Tibial nerve (tissue), 4 donors: ENCODE data around the gene DECR2. TPM values are rescaled to one million over a fixed set of nuclear protein-coding genes. Genes with fewer than 3 reads are reported as not detected.

Experiments
- DNase-seq, 2 donors: peaks; one replicate each; pipeline ENCODE4 v3.0.0-alpha.2; 2019; ENCODE audit warnings: low spot score in 2 of 2
- H3K27ac ChIP-seq, 4 donors: fragments of 200-600 bp; sonication (generic) in 3 of 4; one replicate each; pipeline ENCODE4 v1.5.1; 2017 to 2019; ENCODE audit warnings: mild to moderate bottlenecking in 1 of 4
- H3K27me3 ChIP-seq, 2 donors: fragments of 200-600 bp; sonication (generic) in 1 of 2; one replicate each; pipeline versions ENCODE4 v1.5.1 to v1.6.0; 2017 to 2019
- H3K36me3 ChIP-seq, 3 donors: fragments of 200-600 bp; sonication (generic); one replicate each; pipeline ENCODE4 v1.5.1; 2018 to 2019
- H3K4me1 ChIP-seq, 4 donors: fragments of 200-600 bp; sonication (generic) in 3 of 4; one replicate each; pipeline ENCODE4 v1.5.1; 2017 to 2019
- H3K4me3 ChIP-seq, 4 donors: fragments of 200-600 bp; sonication (generic) in 3 of 4; one replicate each; pipeline ENCODE4 v1.5.1; 2017 to 2019; ENCODE audit warnings: mild to moderate bottlenecking in 1 of 4, moderate library complexity in 1 of 4
- H3K9me3 ChIP-seq, 4 donors: fragments of 200-600 bp; sonication (generic) in 3 of 4; one replicate each; pipeline ENCODE4 v1.5.1; 2017 to 2019
- EP300 ChIP-seq, 2 donors: sonication (generic); formaldehyde crosslinking; IDR thresholded peaks; one replicate each; pipeline ENCODE4 v1.6.1; 2017; ENCODE audit warnings: antibody characterized with exemption in 2 of 2, mild to moderate bottlenecking in 1 of 2
- POLR2A ChIP-seq, 2 donors: fragments of 450-650 bp; IDR thresholded peaks; one replicate each; pipeline ENCODE4 v1.6.1; 2017; ENCODE audit warnings: antibody characterized with exemption in 2 of 2, mild to moderate bottlenecking in 2 of 2, moderate library complexity in 2 of 2
- WGBS, 2 donors: methylation state at CpG; one replicate each; pipeline ENCODE4 v1.1.5; 2018; 5-methylcytosine and 5-hydroxymethylcytosine counted together
- total RNA-seq, 4 donors: library from RNA; depleted of rRNA; stranded (reverse); fragments of >200 nt; gene quantifications; one replicate each; pipeline ENCODE4 v1.1.0, GENCODE V29; 2016
- TF ChIP-seq, protein P1 (sequence below), 5 experiments: fragments of 200-600 bp in 3 of 5; fragments of 450-650 bp in 2 of 5; sonication (generic) in 3 of 5; IDR thresholded peaks; one replicate each; pipeline ENCODE4 v1.5.1; 2016 to 2019; ENCODE audit warnings: antibody characterized with exemption in 5 of 5, mild to moderate bottlenecking in 3 of 5, moderate library complexity in 2 of 5

Gene DECR2
- total RNA-seq, 4 donors from 2014 or later = 20.3 to 68.4 (median 33.6) TPM

GRCh38 chr16:373848-374615, 27.7 kb upstream of the DECR2 start:
- Histone ChIP-seq H3K36me3 (peaks cover 0 to 72% (median 9%) of the 10 kb centered on the region in 3 donors), H3K4me3 (no peak overlapping the region), H3K9me3 (no peaks in the 10 kb centered on the region), H3K27ac (no peak overlapping the region), H3K4me1 (peaks cover 0 to 27% (median 12%) of the 10 kb centered on the region in 4 donors), H3K27me3 (no peaks in the 10 kb centered on the region)
- DNase-seq = no peak
- 89% methylated on average over 21 to 30 of the region's 44 CpGs for WGBS, 2 donors
- TF ChIP-seq EP300 (IDR thresholded peaks at IDR 0.05) = no peak
- no peak for TF ChIP-seq POLR2A (IDR thresholded peaks at IDR 0.05)
- TF ChIP-seq, protein P1, sequence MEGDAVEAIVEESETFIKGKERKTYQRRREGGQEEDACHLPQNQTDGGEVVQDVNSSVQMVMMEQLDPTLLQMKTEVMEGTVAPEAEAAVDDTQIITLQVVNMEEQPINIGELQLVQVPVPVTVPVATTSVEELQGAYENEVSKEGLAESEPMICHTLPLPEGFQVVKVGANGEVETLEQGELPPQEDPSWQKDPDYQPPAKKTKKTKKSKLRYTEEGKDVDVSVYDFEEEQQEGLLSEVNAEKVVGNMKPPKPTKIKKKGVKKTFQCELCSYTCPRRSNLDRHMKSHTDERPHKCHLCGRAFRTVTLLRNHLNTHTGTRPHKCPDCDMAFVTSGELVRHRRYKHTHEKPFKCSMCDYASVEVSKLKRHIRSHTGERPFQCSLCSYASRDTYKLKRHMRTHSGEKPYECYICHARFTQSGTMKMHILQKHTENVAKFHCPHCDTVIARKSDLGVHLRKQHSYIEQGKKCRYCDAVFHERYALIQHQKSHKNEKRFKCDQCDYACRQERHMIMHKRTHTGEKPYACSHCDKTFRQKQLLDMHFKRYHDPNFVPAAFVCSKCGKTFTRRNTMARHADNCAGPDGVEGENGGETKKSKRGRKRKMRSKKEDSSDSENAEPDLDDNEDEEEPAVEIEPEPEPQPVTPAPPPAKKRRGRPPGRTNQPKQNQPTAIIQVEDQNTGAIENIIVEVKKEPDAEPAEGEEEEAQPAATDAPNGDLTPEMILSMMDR (IDR thresholded peaks at IDR 0.05) = no peak

DNA sequence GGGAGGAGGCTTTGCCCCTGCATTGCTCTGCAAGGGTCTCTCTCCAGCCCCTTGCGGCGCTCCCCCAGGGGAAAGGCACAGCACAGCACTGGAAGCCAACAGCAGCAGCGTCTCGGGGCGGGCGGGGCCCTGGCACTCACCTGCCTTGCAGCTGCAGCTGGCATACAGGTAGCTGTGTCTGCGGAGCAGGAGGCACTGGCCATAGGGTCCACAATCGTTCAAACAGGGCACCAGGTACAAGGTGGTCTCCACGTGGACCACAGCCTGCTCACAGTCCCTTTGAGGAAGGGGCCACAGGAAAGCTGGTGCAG, 27.1 kb upstream of the DECR2 start:
- DNase-seq = no peak
- Histone ChIP-seq H3K27ac (no peak overlapping the region), H3K27me3 (no peaks in the 10 kb centered on the region), H3K9me3 (no peaks in the 10 kb centered on the region), H3K4me3 (no peak overlapping the region), H3K36me3 (peaks cover 0 to 67% (median 9%) of the 10 kb centered on the region in 3 donors), H3K4me1 (peaks cover 0 to 27% (median 11%) of the 10 kb centered on the region in 4 donors)
- TF ChIP-seq EP300 (IDR thresholded peaks at IDR 0.05) (no peak), POLR2A (IDR thresholded peaks at IDR 0.05) (no peak)
- TF ChIP-seq, protein P1 (IDR thresholded peaks at IDR 0.05) = no peak
- 89 to 93% methylated on average over 8 to 9 of the region's 9 CpGs for WGBS, 2 donors

DNA sequence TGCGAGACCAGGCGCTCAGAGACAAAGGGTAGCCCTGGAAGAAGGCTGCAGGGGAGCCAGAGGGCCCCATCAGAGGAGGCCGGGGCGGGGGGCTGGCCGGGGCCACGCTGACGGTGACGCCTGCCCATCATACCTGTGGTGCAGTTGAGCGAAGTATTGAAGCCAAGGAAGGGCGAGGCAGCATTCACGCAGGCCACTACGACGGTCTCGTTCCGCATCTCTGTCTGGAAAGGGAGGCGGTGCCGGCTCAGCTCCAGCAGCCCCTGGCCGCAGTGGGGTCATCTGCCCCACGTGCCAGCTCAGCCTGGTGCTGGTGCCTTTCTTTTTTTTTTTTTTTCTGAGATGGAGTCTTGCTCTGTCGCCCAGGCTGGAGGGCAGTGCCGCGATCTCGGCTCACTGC, 26.5 kb upstream of the DECR2 start:
- H3K27ac ChIP-seq = no peak overlapping the region
- 90 to 92% methylated on average over 23 of the region's 23 CpGs for WGBS, 2 donors
- DNase-seq = no peak
- H3K36me3 ChIP-seq = peaks cover 0 to 67% (median 9%) of the 10 kb centered on the region in 3 donors
- H3K4me3 ChIP-seq = no peak overlapping the region
- TF ChIP-seq EP300 (IDR thresholded peaks at IDR 0.05) = no peak
- H3K9me3 ChIP-seq = no peaks in the 10 kb centered on the region
- H3K27me3 ChIP-seq = no peaks in the 10 kb centered on the region
- peaks cover 0 to 28% (median 6%) of the 10 kb centered on the region in 4 donors for H3K4me1 ChIP-seq

DNA sequence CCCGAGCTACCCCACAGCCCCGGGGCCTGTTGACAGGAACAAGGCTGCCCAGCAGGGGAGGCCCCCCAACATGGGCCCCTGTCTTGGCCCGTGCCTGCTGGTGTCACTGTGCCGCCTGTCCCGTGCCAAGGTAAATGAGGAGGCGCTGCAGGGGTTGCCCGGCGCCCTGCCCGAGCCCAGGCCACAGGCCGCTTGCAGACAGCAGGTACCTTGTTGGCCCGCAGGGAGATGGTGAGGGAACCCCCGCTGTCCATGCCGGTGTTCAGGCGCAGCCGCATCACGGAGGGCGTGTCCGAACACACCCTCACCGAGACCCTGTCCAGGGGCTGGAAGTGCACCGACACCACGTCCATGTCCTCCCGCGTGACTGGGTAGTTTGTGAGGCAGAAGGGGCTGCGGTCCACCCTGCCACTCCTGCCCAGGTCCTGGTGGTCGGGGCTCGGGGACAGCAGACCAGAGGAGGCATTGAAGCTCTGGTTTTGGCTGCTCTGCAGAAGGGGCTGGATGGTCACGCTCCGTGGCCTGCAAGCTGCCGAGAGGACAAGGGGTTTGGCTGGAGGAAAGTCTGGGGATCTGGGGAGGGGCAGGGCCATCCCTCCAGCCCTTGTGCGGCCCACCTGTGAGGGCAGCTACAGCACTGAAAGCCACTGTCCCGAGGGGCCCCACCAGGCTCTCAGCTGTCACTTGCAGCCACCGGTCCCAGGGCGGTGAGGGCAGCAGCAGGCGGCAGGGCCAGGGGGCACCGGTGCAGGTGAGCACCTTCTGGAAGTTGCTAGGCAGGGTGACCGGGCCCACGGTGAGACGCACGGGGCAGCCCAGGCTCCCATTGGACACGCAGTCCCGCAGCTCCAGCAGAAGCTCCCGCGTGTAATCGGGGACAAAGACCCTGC, 25.5 kb upstream of the DECR2 start:
- WGBS, 2 donors = 89 to 94% methylated on average over 23 to 44 of the region's 44 CpGs

DNA sequence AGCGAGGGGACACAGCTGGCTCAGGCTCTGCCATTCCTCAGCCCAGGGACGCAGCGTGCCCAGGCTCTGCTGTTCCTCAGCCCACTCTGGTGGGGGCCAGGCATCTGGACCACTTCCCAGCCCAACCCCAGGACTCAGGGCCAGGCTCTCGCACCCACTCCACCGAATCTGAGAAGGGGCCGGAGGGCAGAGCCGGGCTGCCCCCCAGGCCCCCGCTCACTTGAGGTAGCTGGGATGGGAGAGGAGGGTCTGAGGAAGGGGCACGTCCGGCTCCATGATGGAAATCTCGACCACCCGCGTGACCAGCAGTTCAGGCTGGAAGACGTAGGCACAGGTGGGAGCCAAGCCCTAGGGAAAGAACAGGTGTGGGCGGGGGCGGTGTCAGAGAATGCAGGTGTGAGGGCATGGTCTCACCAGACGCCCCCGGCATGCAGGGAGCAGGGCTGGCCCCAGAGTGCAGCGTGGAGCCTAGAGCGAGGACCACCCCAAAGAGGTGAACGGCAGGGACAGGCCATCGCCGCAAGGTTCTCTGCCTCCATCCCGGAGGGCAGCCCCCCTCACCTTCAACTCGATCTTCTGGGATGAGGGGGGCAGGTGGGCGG, 24.8 kb upstream of the DECR2 start:
- H3K4me1 ChIP-seq = peaks cover 0 to 28% (median 7%) of the 10 kb centered on the region in 4 donors
- no peak for DNase-seq
- peaks cover 0 to 60% (median 9%) of the 10 kb centered on the region in 3 donors for H3K36me3 ChIP-seq
- H3K4me3 ChIP-seq = no peak overlapping the region
- no peaks in the 10 kb centered on the region for H3K9me3 ChIP-seq
- TF ChIP-seq POLR2A (IDR thresholded peaks at IDR 0.05) (no peak), EP300 (IDR thresholded peaks at IDR 0.05) (no peak)
- TF ChIP-seq, protein P1 (IDR thresholded peaks at IDR 0.05) = no peak
- 88 to 90% methylated on average over 25 to 26 of the region's 26 CpGs for WGBS, 2 donors
- H3K27ac ChIP-seq = no peak overlapping the region
- H3K27me3 ChIP-seq = no peaks in the 10 kb centered on the region

More for the DNA sequence above, 25.5 kb upstream of the DECR2 start:
- no peak for TF ChIP-seq POLR2A (IDR thresholded peaks at IDR 0.05)
- TF ChIP-seq, protein P1 (IDR thresholded peaks at IDR 0.05) = no peak
- no peak for TF ChIP-seq EP300 (IDR thresholded peaks at IDR 0.05)
- H3K9me3 ChIP-seq = no peaks in the 10 kb centered on the region
- H3K4me1 ChIP-seq = peaks cover 0 to 31% (median 8%) of the 10 kb centered on the region in 4 donors
- H3K27ac ChIP-seq = no peak overlapping the region
- H3K27me3 ChIP-seq = no peaks in the 10 kb centered on the region
- DNase-seq = no peak
- H3K4me3 ChIP-seq = no peak overlapping the region
- H3K36me3 ChIP-seq = peaks cover 0 to 67% (median 9%) of the 10 kb centered on the region in 3 donors
